MCF 10A (cell line): ENCODE measurements around the gene RAI14. TPM values are rescaled to one million over a fixed set of nuclear protein-coding genes. Genes with fewer than 3 reads are reported as not detected.

ENCODE experiments used
- BruUV-seq: library from RNA; stranded (reverse); fragments of 400-500 nt; replicated peaks from 2 replicates; lab custom pipeline; 2021; lab: Mats Ljungman, UMichigan
- CTCF ChIA-PET: fragments of 300-600 bp; sonication (Branson Sonifier 250); formaldehyde crosslinking; extraction: SDS; loops from one replicate; lab custom pipeline; 2021; ENCODE audit warnings: antibody characterized with exemption, inconsistent platforms; lab: Yijun Ruan, JAX
- POLR2A ChIA-PET: fragments of 300-600, 350-650 bp; sonication (Branson Sonifier 250); formaldehyde crosslinking; extraction: SDS; loops from one replicate; lab custom pipeline; 2020; ENCODE audit warnings: antibody characterized with exemption, inconsistent platforms; lab: Yijun Ruan, JAX
- DNase-seq: peaks from one replicate; pipeline ENCODE4 v3.0.0-alpha.2; 2018; ENCODE audit not compliant: unreplicated experiment
- H3K27ac Mint-ChIP-seq: one replicate; pipeline ENCODE4 v1.8.0; 2022; ENCODE audit warnings: mild to moderate bottlenecking, low read depth, mixed read lengths; ENCODE audit not compliant: unreplicated experiment
- H3K27me3 Mint-ChIP-seq: one replicate; pipeline ENCODE4 v1.8.0; 2022; ENCODE audit warnings: mixed read lengths; ENCODE audit not compliant: insufficient read depth, unreplicated experiment
- H3K36me3 Mint-ChIP-seq: one replicate; pipeline ENCODE4 v1.8.0; 2022; ENCODE audit warnings: mild to moderate bottlenecking, moderate library complexity, mixed read lengths; ENCODE audit not compliant: insufficient read depth, unreplicated experiment
- H3K4me1 Mint-ChIP-seq: one replicate; pipeline ENCODE4 v1.8.0; 2022; ENCODE audit warnings: mixed read lengths; ENCODE audit not compliant: insufficient read depth, unreplicated experiment
- H3K4me3 Mint-ChIP-seq: one replicate; pipeline ENCODE4 v1.8.0; 2022; ENCODE audit warnings: mild to moderate bottlenecking, moderate library complexity, mixed read lengths; ENCODE audit not compliant: unreplicated experiment
- H3K9me3 Mint-ChIP-seq: one replicate; pipeline ENCODE4 v1.8.0; 2022; ENCODE audit warnings: mixed read lengths; ENCODE audit not compliant: unreplicated experiment
- CTCF ChIP-seq: fragments of 200-600 bp; IDR thresholded peaks from one replicate; pipeline ENCODE4 v1.8.0; 2022; ENCODE audit warnings: antibody characterized with exemption, mild to moderate bottlenecking; ENCODE audit not compliant: unreplicated experiment
- intact Hi-C: fragments of 100-400 bp; cut with micrococcal nuclease; formaldehyde crosslinking; loops from 2 replicates; pipeline ENCODE4 v1.14.1; 2022
- total RNA-seq: library from RNA; stranded (reverse); gene quantifications from 2 replicates; pipeline ENCODE4 v1.2.3, GENCODE V29; 2022

The RAI14 gene
- total RNA-seq, 1 experiment from 2014 or later, result 47.6 TPM

DNA sequence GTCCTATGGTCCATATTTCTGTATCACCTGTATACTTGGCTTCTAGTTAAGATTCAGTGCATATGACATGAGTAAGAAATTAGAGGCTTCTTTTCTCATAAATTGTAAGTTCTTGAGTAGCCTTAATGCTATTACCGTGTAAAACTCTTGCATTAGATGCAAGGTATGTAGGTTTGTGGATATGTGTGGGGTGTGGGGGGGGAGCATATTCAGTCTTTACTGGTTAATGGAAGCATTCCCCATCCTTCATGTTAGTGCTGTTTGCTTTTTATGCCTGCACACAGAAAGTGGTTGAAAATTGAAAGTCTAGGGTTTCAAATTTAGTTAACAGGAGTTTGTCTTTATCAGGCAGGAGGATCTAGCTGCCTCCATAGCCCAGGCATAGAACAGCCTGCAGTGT lies 16.1 kb downstream of the RAI14 start:
- Mint-ChIP-seq H3K9me3 (no peaks in the 10 kb centered on the region), H3K36me3 (peaks cover 6% of the 10 kb centered on the region), H3K4me3 (no peak overlapping the region), H3K4me1 (peaks cover 7% of the 10 kb centered on the region), H3K27me3 (no peaks in the 10 kb centered on the region), H3K27ac (no peak overlapping the region)
- ChIA-PET POLR2A (interaction anchor here (1.7 kb wide), 1 partner anchor 10 kb away, joined by 3 read pairs; no protein-coding TSS in a partner anchor), CTCF (interaction anchor here (0.7 kb wide), 1 partner anchor 13 kb away, joined by 3 read pairs; no protein-coding TSS in a partner anchor)
- DNase-seq, result no peak
- TF ChIP-seq CTCF, result no peak
- intact Hi-C loops, result no loop called here
- no TSS peak for BruUV-seq

GRCh38 chr5:34673463-34674125 lies 17.5 kb downstream of the RAI14 start:
- Mint-ChIP-seq H3K27ac (no peak overlapping the region), H3K4me1 (peaks cover 7% of the 10 kb centered on the region), H3K9me3 (no peaks in the 10 kb centered on the region), H3K27me3 (no peaks in the 10 kb centered on the region), H3K36me3 (peaks cover 6% of the 10 kb centered on the region), H3K4me3 (no peak overlapping the region)
- no TSS peak for BruUV-seq
- CTCF ChIA-PET, result no interaction called here
- no peak for TF ChIP-seq CTCF
- DNase-seq, result no peak
- intact Hi-C loops, result no loop called here
- POLR2A ChIA-PET, result no interaction called here

GRCh38 chr5:34674187-34674586 lies 18.1 kb downstream of the RAI14 start:
- no peak for TF ChIP-seq CTCF
- Mint-ChIP-seq H3K36me3 (peaks cover 6% of the 10 kb centered on the region), H3K4me3 (no peak overlapping the region), H3K4me1 (peaks cover 7% of the 10 kb centered on the region), H3K9me3 (no peaks in the 10 kb centered on the region), H3K27me3 (no peaks in the 10 kb centered on the region), H3K27ac (no peak overlapping the region)
- peak; percentile 50 for DNase-seq
- no TSS peak for BruUV-seq
- ChIA-PET CTCF (no interaction called here), POLR2A (no interaction called here)
- intact Hi-C loops, result no loop called here

DNA sequence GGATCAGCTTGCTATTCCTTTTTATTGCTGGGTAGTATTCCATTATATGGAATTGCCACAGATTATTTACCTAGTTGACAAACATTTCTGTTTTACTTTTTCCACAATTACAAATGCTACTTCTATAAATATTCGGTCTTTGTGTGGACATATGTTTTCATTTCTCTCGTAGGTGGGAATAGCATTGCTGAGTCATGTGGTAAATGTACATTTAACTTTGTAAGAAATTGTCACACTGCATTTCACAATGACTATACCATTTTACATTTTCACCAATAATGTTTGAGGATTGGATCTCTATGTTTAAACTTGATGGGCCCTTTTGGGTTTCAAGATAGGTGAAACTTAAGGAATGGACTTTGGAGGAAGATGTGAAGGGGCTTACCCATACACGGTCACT lies 19.7 kb downstream of the RAI14 start:
- peak; percentile 34 for DNase-seq
- no peak for TF ChIP-seq CTCF
- intact Hi-C loops, result no loop called here
- Mint-ChIP-seq H3K4me3 (no peak overlapping the region), H3K36me3 (peaks cover 6% of the 10 kb centered on the region), H3K9me3 (no peaks in the 10 kb centered on the region), H3K4me1 (peaks cover 7% of the 10 kb centered on the region), H3K27ac (peak overlapping the region; percentile 54), H3K27me3 (no peaks in the 10 kb centered on the region)
- POLR2A ChIA-PET, result no interaction called here
- CTCF ChIA-PET, result interaction anchor here (0.7 kb wide), 1 partner anchor 20 kb away, joined by 4 read pairs; the partner anchor contains the start of gene RAI14
- BruUV-seq, result no TSS peak
